Astrocyte of the cerebellum (primary cell): Measurements from ENCODE around the gene RO60.

ENCODE experiments used
- DNase-seq: peaks from one replicate; pipeline ENCODE4 v3.0.0-alpha.2; 2011; ENCODE audit warnings: low read depth
- H3K4me3 ChIP-seq: 2 replicates; pipeline ENCODE4 v1.5.1; 2011; ENCODE audit warnings: mild to moderate bottlenecking, low read depth, low read length, moderate library complexity
- CTCF ChIP-seq: IDR thresholded peaks from 2 replicates; pipeline ENCODE4 v1.5.1; 2012; ENCODE audit warnings: low read length, low read depth, moderate library complexity, mild to moderate bottlenecking; ENCODE audit errors: missing control alignments
- in situ Hi-C: cut with HindIII; loops from 2 replicates; pipeline ENCODE4 v1.10.0; 2017; ENCODE audit warnings: low sequenced_read_pairs

RO60 gene

GRCh38 chr1:193083365-193084088, 24.1 kb downstream of the RO60 start:
- in situ Hi-C loops, result no loop called here
- DNase-seq, result no peak
- H3K4me3 ChIP-seq, result no peak overlapping the region
- TF ChIP-seq CTCF, result no peak

- H3K4me3 ChIP-seq, result no peak overlapping the region
- in situ Hi-C loops, result no loop called here
- no peak for DNase-seq
- TF ChIP-seq CTCF, result no peak
Observed at GRCh38 chr1:193085263-193085662, 25.9 kb downstream of the RO60 start.

- DNase-seq, result no peak
- in situ Hi-C loops, result no loop called here
- TF ChIP-seq CTCF, result no peak
- no peak overlapping the region for H3K4me3 ChIP-seq
Observed at GRCh38 chr1:193086342-193086741, 26.9 kb downstream of the RO60 start.

GRCh38 chr1:193087893-193088292, 28.5 kb downstream of the RO60 start:
- H3K4me3 ChIP-seq, result no peak overlapping the region
- in situ Hi-C loops, result no loop called here
- DNase-seq, result no peak
- TF ChIP-seq CTCF, result no peak

- in situ Hi-C loops, result no loop called here
- TF ChIP-seq CTCF, result no peak
- DNase-seq, result no peak
- H3K4me3 ChIP-seq, result no peak overlapping the region
Observed at GRCh38 chr1:193090865-193091264, 31.5 kb downstream of the RO60 start.

- TF ChIP-seq CTCF, result no peak
- in situ Hi-C loops, result no loop called here
Observed at GRCh38 chr1:193094112-193094511, 34.7 kb downstream of the RO60 start.

More at GRCh38 chr1:193094112-193094511, 34.7 kb downstream of the RO60 start:
- DNase-seq, result no peak
- H3K4me3 ChIP-seq, result no peak overlapping the region
